Stimulated activated CD8-positive, alpha-beta memory T cell treated with anti-CD3 and anti-CD28 coated beads, Interleukin-7, amount 100 ng/mL, for 48 hours (primary cell): ENCODE data around the gene VAC14.

ENCODE experiments used
- DNase-seq, 2 donors: peaks; one replicate each; pipeline ENCODE4 v3.0.0-alpha.2; 2020; ENCODE audit warnings: low read depth in 1 of 2; ENCODE audit errors: extremely low read depth in 1 of 2

VAC14 gene

GRCh38 chr16:70695331-70696070 is 105.5 kb downstream of the VAC14 start:
- DNase-seq, result no peak

- no peak for DNase-seq
Observed at GRCh38 chr16:70694868-70695218, 106.1 kb downstream of the VAC14 start.

- DNase-seq, result no peak
Observed at GRCh38 chr16:70694088-70694867, 106.7 kb downstream of the VAC14 start.

GRCh38 chr16:70692873-70693671 is 107.9 kb downstream of the VAC14 start:
- DNase-seq, result no peak

GRCh38 chr16:70692130-70692872 is 108.7 kb downstream of the VAC14 start:
- no peak for DNase-seq

- DNase-seq, result no peak
Observed at GRCh38 chr16:70691223-70692129, 109.5 kb downstream of the VAC14 start.

GRCh38 chr16:70689970-70690891 is 110.7 kb downstream of the VAC14 start:
- no peak for DNase-seq

- no peak for DNase-seq
Observed at GRCh38 chr16:70689035-70689969, 111.7 kb downstream of the VAC14 start.

- no peak for DNase-seq
Observed at GRCh38 chr16:70688246-70688742, 112.7 kb downstream of the VAC14 start.

GRCh38 chr16:70687671-70688245 is 113.2 kb downstream of the VAC14 start:
- DNase-seq, result no peak

GRCh38 chr16:70687102-70687511 is 113.9 kb downstream of the VAC14 start:
- DNase-seq, result no peak

GRCh38 chr16:70686376-70687101 is 114.4 kb downstream of the VAC14 start:
- DNase-seq, result no peak

- no peak for DNase-seq
Observed at GRCh38 chr16:70685938-70686375, 115.0 kb downstream of the VAC14 start, which contains the start of gene MTSS2. Gene MTSS2, minus strand, starts transcription at chr16:70686053. Its CDS starts 262 bp downstream, at chr16:70685791.

GRCh38 chr16:70685061-70685937 is 115.7 kb downstream of the VAC14 start:
- no peak for DNase-seq
